OCI-M2 (cell line): Measurements from ENCODE around the gene TREX2.
"Not testable (repeated sequence)": the region's sequence is repeated elsewhere in the genome, so short reads cannot be mapped to it uniquely, and the experiment has no call there.

Source experiments
- DNase-seq: peaks from one replicate; lab custom pipeline; 2025; ENCODE audit not compliant: unreplicated experiment; lab: John Stamatoyannopoulos, UW

TREX2 gene

GRCh38 chrX:153410888-153411254 is 35.0 kb downstream of the TREX2 start:
- no peak for DNase-seq

- no peak for DNase-seq
Observed at GRCh38 chrX:153410373-153410772, 35.5 kb downstream of the TREX2 start.

DNA sequence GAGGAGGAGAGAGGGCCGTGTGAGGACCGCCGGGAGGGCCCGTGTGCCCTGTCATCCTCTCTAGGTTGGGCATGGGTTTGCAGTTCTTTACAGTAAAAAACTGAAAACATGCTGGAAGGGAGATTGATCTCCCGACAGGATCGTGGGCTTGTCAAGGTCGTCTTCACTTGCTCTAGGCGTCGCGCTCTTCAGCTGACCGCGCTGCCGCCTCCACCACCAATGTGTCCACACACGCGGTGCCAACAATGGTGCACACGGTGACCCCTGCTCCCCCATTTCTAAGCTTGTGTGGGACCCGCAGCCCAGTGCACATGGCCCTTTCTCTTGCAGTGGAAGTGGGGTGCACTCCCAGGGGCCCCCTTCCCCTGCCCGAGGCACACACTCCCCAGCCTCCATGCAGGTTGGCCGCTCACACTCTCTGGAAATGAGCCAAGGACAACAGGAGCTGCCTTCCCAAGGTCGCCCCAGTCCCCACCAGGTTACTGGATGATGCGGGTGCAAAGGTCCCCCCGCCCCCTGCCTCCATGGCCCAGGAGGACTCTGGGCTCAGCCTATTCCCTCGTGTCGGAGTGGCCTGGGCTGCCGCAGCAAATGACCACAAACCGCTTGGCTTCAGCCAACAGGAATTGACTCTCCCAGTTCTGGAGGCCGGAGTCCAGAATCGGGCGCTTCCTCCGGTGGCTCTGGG is 36.3 kb downstream of the TREX2 start:
- no peak for DNase-seq

GRCh38 chrX:153408871-153409351 is 36.9 kb downstream of the TREX2 start:
- no peak for DNase-seq

DNA sequence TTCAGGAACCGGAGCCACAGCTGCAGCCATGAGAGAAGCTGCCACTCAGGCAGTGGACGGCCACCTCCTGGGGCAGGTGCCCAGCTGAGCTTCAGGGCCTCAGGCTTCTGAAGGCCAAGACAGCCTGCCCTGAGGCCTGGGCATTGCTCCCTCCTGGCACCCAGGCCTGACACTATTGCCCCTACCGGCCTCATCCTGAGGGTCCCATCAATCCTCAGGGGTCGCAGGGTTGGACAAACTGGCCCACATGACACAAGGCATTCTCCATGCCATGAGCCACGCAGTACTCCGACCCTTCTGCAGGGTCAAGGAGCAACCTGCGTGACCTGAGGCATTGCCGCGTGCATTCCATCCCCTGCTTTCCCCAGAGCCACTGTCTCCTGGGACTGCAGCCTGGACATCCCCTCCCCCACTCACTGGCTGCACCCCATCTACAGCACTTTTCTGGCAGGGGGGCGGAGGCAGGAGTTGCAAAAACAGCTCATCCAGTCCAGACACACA is 37.6 kb downstream of the TREX2 start:
- DNase-seq = no peak

DNA sequence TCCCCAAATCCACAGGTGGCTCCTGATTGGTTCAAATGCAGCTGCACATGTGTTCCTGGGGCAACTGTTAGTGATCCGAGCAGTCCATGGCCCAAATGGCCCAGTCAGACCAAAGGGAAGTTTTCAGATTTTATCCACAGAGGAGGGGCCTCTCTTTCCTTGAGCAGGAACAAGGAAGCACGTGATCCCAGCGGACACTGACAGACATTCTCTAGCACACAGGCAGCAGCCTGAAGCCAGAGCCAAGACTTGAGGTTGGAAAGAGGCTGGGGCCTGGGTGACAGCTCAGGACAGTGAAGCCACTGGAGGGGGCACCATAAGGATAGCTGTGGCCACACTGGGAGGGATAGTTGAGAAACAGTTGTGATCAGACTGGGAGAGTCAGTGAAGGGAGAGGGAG is 38.1 kb downstream of the TREX2 start:
- no peak for DNase-seq

DNA sequence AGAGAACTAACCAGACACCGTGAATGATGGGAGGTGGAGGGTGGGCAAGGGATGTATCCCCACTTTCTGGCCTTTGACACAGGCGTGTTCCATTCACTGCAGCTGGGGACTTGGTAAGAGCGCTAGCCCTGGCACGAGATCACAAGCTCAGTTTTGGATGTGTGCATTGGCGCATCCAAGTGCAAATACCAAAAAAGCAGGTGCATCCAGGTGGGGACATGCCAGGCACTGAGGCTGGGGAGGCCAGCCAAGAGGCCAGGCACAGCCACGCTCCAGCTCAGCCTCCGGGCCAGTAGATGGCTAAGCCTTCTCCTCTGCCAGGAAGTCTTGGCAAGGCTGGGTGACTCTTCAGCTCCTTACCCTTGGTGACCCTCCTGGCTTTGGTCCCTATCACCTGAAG is 39.0 kb downstream of the TREX2 start:
- DNase-seq = no peak

- DNase-seq = no peak
Observed at GRCh38 chrX:153406011-153406410, 39.8 kb downstream of the TREX2 start.

- DNase-seq = no peak
Observed at GRCh38 chrX:153405426-153405825, 40.4 kb downstream of the TREX2 start.

DNA sequence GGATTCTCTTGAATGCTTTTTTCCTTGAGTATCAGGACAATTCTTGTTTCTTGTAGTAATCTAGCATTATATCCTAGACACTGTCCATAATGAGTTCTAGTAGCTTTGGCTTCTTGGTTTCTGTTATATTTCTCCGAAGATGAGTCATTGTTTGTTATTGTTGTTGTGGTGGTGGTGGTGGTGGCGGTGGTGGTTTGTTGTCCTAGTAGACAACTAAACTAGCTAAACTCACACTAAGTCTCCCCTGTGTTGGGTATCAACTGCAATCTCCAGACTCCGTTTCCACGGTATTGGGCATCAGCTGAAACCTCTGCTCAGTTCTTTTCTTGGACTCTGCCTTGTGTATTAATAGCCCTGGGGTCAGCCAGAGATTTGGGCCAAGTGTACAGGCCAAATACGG is 41.5 kb downstream of the TREX2 start:
- not testable (repeated sequence) for DNase-seq

DNA sequence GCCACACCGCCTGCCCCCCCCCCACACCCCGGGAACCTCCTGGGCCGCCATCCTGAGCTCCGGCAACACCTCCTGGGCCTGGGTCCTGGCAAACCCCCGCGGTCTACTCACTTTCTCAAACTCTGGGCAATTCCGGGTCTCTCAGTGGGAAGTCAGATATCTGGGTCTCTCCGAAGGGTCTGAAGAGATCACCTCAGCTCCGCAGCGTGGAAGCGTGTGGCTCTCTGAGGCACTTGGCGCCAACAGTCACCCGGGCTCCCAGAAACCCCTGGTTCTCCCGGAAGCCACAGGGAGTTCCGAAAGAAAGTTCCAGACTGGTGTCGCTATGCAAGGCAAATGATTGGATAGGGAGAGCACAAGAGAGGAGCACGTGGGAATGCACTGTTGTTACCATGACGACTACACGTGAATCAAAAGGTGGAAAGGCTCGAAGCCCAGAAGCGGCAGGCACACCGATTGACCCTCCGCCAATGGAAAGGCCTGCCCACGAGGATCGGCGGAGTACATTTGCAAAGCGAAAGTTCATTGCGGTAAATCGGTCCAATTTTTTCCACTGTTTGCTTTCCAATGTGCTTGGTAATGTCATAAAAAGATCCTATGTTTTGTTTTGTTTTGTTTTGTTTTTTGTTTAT is 44.6 kb downstream of the TREX2 start, which contains the start of gene PNMA6E:
Gene PNMA6E, minus strand, starts transcription at position 218 of the 632 bp plus-strand sequence. CDS start 2,501 bp downstream, outside the sequence.
- DNase-seq = no peak

DNA sequence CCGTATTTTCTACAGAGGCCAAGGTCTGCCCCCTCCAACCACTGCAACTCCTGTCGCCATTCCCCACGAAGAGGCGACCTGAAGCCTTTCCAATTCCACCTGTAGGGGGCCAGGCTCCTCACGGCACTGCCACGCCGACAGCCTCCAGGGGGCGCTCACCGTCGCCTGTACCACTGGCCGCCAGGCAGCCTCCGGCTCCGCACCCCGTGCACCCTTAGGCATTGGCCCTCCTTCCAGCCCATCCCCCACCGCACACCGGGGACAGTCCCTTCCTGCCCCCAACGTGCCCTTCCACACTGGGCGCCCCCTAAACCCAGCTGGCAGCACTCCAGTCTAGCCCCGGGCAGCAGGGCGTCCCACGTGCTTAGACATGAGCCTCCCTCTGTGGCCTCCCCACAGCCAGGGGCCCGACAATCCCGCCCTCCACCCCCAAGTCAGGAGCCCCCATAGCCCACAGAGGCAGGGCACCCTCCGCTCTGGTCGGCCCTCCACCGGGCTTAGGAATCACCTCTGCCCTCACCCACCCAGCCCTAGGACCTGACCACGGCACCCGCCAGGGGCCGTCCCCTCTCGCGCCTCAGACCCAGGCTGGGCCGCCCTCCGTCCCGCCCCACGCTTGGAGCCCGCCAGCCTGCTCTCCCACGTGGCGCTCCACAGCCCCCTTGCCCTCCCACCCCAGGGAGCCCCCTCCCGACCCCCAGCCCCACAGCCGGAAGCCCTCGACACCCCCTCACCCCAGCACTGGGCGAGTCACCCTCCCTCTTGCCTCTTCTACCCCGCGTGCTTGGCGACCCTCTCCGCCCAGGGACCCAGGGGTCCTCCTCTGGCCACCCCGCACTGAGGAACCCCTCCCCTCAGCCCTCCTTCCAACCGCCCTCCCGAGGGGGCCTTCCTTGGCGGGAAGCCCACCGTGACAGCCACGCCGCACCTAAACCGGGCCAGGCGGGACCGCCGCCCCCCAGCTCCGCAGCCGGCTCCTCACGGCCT is 45.4 kb downstream of the TREX2 start:
- no peak for DNase-seq

- DNase-seq = no peak
Observed at GRCh38 chrX:153398275-153398960, 47.4 kb downstream of the TREX2 start.

- no peak for DNase-seq
Observed at GRCh38 chrX:153397256-153397960, 48.4 kb downstream of the TREX2 start.

GRCh38 chrX:153396320-153397195 is 49.3 kb downstream of the TREX2 start:
- no peak for DNase-seq

DNA sequence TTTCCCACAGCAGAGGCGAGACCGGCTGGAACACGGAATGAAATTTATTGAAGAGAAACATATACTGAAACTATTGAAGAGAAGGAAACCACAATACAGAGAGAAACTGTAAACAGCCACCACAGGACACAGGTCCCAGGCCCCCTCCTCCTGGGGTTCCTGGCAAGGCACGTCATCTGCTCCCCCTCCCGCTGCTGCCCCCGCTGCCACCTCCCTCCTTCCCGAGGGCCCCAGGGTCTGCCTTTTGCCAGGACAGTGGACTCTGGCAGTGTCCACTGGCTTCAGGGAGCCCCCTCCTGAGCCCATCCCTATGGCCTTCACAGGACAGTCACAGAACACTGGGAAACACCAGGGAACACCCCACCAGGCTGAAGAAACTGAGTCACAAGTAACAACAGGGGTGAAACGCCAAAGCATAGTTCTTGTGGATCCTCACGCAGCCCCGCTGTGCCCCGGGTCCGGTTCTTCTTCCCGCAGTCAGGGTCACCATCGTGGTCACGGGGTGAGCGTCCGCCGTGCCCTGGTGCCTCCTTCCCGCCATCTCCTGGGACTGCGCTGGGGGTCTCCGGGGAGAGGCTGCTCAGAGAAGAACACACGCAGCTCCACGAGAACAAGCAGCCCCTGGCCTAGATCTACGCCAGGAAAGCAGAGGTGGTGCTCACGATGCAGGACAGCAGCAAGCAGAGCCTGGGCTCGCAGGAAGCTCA is 50.1 kb downstream of the TREX2 start:
- no peak for DNase-seq

GRCh38 chrX:153394612-153395011 is 51.2 kb downstream of the TREX2 start:
- DNase-seq = no peak
